Fibroblast of the conjunctiva (primary cell): ENCODE measurements around the gene NYNRIN.
A peak's percentile ranks its signal among the peaks of the same experiment; 100 is the strongest.
"Not testable (repeated sequence)": the region's sequence is repeated elsewhere in the genome, so short reads cannot be mapped to it uniquely, and the experiment has no call there.

Experiments used
- DNase-seq: peaks from one replicate; pipeline ENCODE4 v3.0.0-alpha.2; 2010; ENCODE audit warnings: low read depth

Gene NYNRIN

DNA sequence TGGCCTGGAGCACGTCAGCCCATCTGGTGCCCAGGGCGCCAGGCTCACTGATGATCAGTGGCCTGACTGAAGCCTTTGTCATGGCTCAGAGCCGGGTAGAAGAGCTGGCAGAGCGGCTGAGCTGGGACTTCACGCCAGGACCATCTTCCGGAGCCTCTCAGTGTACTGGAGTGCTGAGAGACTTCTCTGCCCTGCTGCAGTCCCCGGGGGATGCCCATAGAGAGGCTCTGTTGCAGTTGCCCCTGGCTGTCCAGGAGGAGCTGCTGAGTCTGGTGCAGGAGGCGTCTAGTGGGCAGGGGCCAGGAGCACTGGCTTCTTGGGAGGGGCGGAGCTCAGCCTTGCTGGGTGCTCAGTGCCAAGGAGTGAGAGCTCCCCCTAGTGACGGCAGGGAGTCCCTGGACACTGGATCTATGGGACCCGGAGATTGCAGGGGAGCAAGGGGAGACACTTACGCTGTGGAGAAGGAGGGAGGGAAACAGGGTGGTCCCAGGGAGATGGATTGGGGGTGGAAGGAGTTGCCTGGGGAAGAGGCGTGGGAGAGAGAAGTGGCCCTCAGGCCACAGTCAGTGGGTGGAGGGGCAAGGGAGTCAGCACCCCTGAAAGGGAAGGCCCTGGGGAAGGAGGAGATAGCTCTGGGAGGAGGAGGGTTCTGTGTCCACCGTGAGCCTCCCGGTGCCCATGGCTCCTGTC lies 32.9 kb downstream of the NYNRIN start:
- peak; percentile 94 for DNase-seq

DNA sequence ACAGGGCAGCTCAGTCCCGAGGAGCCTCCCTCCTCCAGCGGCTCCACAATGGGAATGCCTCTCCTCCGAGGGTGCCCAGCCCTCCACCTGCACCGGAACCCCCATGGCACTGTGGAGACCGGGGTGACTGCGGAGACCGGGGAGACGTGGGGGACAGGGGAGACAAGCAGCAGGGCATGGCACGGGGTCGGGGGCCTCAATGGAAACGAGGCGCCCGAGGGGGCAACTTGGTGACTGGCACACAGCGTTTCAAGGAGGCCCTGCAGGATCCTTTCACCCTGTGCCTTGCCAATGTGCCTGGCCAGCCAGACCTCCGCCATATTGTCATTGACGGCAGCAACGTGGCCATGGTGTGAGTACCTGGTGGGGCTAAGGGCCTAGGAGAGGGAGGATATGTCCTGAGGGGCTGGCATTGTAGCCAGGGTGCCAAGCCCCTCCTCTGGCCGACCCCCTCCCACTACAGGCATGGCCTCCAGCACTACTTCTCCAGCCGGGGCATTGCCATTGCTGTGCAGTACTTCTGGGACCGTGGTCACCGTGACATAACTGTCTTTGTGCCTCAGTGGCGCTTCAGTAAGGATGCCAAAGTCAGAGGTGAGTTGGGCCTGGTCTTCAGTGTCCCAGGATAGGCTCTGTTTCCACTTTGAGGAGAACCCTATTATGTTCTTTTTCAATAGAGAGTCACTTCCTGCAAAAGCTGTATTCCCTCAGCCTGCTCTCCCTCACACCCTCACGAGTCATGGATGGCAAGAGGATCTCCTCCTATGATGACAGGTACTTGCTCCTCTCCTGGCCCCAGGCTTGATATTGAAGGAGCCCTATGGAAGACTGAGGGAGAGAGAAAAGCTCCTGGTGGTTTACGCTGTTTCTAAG lies 33.7 kb downstream of the NYNRIN start:
- no peak for DNase-seq

DNA sequence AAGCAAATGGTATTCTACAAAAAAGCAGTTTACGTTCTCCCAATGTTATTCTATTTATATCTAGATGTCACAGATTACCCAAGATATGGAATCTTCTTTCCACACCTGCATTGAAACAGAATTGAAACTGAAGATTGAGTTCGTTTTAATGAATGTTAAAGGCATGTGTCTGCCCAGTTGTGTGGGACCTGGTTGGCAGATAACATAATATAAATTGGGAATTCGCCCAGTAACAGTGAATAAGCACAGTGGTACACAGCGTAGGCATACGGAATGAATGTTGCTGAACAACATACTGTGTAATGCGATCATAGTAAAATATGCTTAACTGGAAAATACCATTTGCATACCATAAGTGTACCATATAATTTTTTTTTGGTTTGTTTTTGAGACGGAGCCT lies 35.2 kb downstream of the NYNRIN start:
- no peak for DNase-seq

- no peak for DNase-seq
These were observed 35.9 kb downstream of the NYNRIN start for GRCh38 chr14:24434676-24435075.

DNA sequence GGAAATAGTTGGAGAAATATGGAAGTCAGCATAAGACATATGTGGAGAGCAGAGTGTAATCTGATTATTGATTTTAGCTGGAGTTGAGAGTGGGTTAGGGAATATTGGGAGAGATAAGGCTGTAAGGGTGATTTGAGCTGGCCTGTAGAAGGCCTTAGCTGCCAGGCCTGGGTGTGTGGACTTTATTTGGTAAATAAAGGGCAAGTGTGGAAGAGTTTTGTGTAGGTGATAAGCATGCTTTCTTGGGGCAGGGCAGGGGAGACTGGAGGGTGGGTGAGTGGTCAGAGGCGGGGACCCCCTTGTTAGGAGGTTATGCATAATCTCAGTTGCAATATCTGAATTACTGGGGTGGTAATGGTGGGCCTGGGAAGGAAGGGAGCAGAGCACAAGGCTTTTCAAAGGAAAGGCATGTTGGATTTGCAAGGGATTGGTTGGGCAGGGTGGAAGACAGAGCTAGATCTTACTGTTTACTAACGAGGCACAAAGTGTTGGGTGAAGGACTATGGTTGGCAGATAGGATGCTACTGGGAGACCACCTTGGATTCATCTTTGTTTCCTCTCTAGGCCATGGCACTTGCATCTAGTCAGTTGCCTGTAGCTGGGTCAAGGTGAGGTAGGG lies 36.5 kb downstream of the NYNRIN start:
- DNase-seq: no peak

DNA sequence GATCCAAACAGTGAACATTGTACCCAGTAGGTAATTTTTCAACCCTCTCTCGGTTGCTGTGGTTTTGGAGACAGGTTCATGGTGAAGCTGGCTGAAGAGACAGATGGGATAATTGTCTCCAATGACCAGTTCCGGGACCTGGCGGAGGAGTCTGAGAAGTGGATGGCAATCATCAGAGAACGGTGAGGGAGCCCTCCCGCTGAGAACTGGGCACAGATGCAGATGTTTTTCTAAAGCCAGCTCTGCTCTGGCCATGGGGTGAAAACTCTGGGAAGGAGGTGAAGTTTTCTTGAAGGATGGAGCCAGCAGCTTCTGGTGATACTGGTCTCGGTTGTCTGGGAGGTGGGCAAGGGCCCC lies 37.2 kb downstream of the NYNRIN start:
- DNase-seq: no peak

- DNase-seq: peak; percentile 79
These were observed 37.7 kb downstream of the NYNRIN start for GRCh38 chr14:24436355-24437019.

DNA sequence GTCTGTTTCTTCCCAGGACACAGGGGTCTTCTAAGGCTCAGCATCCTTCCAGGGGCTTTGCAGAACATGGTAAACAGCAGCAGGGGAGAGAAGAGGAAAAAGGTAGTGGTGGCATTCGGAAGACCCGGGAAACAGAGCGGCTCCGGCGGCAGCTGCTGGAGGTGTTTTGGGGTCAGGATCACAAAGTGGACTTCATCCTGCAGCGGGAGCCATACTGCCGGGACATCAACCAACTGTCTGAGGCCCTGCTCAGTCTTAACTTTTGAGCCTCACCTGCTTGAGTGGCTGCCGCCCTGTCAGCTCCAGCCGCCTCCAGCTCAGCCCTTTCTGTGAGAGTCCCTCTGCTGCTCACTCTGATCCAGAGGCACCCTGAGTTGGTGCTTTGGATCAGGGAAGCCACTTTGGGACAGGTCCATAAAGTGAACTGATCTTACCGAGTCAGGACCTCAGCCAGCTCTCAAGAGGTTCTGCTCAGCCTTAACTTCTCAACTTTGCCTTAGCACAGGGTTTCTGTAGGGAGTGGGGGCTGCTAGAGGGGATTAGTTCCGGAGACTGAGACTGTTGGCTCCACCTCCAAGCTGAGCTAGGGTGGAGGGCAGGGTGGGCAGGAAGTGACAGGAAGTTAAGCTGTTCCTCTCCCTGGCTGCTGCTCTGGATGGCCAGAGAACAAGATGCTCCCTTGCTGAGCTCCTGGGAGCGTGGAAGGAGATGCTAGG lies 38.4 kb downstream of the NYNRIN start:
- no peak for DNase-seq

DNA sequence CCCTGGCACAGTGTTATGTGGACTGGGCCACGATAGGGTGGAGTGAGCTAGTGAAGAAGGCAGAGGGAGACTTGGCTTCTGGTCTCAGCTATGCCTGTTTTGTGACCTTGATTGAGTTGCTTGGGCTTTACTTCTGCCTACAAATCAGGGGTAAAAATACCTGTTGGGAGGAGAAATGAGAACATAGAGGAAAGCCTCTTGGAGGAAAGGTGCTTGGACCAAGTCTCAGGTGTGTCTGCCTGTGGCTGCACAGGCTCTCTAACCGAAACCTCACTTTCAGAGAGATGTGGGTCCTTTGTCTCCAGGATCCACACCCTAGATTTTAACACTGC lies 38.9 kb downstream of the NYNRIN start:
- DNase-seq: no peak

DNA sequence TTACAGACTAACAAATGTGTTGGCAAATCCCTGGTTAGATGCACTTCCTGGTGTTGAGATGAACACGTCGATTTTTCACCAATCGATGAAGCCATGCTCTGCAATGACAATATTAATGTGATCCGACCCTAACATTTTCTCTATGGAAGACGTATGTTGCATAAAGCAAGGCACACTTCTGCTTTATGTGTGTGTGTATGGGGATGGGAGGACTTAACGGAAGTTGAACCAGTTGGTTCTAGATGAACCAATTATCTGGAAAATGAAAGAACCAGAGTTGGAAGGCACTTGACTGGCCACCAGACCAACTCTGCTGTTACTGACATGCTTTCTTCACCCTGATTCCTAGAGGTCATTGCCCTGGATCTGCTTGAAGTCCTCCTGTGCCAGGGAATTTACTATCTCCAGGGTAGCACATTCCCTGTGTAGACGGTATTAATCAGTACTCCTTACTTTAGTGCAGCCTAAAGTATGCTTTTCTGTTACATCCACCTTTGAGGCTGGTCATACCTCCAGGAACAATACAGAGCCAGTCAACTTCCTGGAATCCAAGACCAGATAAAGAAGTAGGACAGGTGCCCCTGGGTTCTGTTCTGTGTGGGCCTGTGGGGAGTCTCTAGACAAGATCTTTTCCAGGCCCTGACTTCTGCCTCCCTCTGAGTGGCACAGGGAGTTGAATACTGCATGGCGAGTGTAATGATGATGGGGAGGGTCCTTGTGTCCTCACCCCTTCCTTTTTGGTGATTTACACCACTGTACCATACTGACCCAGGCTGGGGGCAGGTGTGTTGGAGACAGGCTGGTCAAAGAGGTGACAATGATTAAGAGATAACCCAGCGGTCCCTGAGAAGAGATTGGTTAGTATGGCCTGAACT lies 39.7 kb downstream of the NYNRIN start:
- DNase-seq: no peak

- DNase-seq: no peak
These were observed 40.5 kb downstream of the NYNRIN start for GRCh38 chr14:24439257-24439656.

DNA sequence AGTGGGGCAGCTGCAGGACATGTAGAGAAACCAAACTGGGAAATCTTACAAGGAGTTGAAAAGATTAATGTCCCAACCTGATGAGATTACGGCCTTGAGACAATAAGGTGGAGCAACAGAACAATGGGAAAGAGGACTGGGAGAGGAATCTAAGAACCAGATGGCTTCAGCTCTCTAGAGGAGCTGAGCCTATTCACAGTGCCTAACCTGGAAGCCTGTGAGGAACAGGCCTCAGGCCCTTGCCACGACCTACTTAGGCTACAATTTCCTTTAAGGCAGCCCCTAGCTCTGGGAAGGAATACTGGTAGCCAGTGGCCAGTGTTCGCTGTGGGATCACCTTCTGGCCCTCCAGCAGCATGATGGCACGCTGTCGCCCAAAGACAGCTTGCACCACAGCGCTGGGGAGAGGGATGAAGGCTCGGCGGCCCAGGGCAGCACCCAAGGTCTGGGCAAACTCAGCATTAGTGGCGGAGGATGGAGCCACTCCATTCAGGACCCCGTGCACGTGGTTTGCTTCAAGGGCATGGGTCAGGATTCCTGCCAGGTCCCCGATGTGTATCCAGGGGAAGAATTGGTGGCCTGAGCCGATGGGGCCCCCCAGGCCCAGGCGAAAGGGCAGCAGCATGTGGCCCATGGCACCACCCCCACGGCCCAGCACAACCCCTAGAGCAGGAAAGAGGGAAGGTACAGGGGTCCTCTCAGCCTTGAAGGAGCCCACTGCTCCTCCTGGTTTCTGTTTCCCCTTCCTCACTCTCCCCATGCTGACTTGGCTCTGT lies 41.2 kb downstream of the NYNRIN start:
- no peak for DNase-seq

- DNase-seq: no peak
These were observed 42.0 kb downstream of the NYNRIN start for GRCh38 chr14:24440606-24441399.

DNA sequence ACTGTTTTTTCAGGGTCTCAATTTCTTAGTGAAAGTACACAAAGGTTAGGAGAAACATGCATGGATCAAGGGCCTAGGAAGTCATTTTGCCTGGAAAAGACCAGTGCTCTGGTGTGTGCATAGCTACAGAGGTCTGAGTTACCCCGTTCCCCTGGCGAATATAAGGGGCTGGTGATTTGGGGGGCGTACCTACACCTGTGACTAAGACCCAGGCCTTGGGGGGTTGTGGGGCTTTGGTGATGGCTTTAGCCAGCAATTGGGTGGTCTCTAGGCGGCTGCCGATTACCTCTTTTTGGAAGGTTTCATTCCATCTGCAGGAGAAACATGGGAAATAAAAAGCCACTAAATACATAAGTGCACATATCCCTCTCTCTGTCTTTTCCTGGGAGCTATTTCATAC lies 42.7 kb downstream of the NYNRIN start:
- DNase-seq: no peak

DNA sequence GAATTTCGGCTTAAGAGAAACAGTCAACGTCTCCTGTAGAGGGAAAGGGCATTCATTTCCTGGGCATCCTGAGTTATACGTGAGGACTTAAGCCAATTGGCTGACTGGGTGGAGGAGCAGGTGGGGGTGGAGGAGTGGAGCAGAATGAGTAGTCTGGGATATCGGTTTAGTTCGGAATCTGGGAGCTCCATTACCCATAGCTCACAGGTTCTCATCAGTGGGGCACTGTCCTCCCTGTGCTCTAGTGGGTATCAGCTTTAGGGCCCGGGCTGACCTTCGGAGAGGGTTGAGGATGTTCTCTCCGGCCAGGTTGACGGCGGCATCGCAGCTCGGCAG lies 43.1 kb downstream of the NYNRIN start:
- DNase-seq: peak; percentile 13

DNA sequence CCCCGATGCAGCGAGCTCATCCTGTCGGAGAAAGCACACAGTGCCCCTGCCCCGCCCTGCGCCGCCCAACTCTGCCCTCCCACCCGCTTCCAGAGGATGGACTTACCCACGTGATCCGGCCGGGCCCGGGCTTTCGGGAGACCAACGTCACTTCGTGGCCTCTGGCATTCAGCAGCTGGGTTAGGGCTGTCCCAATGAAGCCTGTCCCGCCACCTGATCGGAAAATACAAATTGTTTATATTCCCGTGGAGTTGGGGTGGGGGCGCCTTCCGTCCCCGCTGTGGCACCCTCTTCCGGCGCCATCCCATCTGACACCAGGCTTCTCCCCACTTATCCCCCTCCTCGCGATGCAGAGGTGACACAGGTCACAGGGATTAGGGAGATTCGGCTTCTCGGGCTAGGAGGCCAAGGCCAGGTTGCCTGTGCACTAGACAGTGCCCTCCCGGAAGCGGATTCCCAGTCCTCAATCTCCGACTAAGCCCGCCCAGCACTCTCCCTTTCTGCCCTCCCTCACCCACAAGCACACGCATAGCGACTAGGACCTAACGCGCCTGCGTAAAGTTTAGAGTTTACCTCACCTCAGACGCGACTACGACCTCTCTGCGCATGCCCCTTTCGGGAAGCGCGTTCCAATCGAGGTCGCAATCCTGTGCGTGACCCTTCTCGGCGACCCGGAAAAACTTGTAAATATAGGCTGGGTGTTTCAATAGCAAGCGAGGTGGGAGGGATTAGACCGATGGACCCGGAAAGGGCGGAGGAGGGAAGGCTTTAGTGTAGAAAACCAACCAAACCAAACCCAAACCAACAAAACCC lies 43.6 kb downstream of the NYNRIN start, which contains the start of gene SDR39U1:
Gene SDR39U1, minus strand, starts transcription at position 537 of the 813 bp plus-strand sequence. Its CDS starts 7 bp downstream, at position 530.
- peak; percentile 99 for DNase-seq

DNA sequence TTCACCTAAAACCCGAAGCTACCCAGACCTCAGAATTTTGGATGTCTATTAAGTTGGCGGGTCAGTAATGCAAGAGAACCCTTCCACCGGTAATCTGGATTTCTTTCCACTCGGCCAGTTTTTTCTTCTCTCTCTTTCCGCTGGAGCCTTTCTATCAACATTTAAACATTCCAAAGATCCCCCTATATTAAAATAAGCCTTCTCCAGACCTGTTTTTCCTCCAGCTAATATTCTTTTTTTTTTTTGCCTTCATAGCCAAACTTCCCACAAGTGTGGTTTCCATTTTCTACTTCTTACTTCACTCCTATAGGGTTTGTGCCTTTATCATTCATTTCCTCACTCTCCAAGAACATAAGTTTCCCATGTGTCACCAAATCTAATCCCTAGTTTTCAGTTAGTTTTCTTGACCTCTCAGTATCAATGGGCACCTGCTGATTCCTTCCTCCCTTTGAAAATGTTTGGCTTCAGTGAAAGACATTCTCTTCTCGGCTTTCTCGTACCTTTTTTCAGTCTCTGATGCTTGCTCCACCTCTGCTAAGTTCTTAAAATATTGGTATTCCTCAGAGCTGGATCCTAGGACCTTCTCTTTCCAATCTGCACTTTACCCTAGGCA lies 44.4 kb downstream of the NYNRIN start:
- no peak for DNase-seq

- not testable (repeated sequence) for DNase-seq
These were observed 52.0 kb downstream of the NYNRIN start for GRCh38 chr14:24450828-24451227.
